GM12873 (cell line): Measurements from ENCODE around the gene CHI3L1.

Source experiments
- TF ChIP-seq, protein P1 (sequence below): IDR thresholded peaks from 2 replicates; pipeline ENCODE4 v1.5.1; 2012; ENCODE audit warnings: low read depth, mild to moderate bottlenecking, moderate library complexity, low read length, control low read depth; ENCODE audit not compliant: insufficient read depth; ENCODE audit errors: missing control alignments

Gene CHI3L1

DNA sequence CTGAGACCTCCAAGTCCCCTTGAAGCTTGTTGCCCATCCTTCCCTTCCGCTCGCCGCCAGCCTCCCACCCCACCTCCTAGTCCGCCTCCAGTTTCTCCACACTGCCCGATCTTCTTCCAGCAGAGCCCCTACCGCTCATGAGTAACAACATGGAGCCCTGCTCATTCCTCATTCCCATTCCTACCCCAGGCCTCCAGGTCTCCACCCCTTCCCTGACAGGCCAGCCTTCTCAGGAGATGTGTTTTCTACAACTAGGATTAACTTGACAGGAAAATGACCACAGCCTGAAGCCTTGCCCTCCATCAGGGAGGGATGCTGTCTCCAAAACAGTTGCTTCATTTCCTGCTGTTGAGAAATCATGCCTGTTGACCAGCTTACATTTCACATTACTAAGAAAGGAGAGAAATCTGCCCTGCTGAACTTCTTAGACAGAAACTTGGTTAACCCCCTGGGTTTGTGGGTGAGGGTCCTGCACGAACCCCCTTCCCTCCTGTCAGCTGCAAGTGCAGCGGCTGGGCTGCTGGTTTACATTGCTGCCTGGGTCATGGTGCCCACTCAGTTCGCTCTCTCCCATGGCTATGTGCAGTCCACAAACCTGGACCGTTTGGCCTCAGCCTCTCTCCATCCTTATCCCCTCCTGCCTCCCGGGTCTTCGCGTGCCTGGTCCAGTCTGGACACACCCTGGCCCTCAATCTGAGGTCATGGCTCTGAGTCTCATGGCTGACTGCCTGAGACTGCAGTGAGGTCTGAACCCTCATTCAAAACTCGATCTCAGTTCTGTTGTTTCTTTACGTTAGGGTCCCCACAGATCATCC lies 16.1 kb upstream of the CHI3L1 start:
- TF ChIP-seq, protein P1, sequence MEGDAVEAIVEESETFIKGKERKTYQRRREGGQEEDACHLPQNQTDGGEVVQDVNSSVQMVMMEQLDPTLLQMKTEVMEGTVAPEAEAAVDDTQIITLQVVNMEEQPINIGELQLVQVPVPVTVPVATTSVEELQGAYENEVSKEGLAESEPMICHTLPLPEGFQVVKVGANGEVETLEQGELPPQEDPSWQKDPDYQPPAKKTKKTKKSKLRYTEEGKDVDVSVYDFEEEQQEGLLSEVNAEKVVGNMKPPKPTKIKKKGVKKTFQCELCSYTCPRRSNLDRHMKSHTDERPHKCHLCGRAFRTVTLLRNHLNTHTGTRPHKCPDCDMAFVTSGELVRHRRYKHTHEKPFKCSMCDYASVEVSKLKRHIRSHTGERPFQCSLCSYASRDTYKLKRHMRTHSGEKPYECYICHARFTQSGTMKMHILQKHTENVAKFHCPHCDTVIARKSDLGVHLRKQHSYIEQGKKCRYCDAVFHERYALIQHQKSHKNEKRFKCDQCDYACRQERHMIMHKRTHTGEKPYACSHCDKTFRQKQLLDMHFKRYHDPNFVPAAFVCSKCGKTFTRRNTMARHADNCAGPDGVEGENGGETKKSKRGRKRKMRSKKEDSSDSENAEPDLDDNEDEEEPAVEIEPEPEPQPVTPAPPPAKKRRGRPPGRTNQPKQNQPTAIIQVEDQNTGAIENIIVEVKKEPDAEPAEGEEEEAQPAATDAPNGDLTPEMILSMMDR, result no peak

GRCh38 chr1:203201516-203202205 lies 15.2 kb upstream of the CHI3L1 start:
- TF ChIP-seq, protein P1, result no peak

GRCh38 chr1:203200916-203201315 lies 14.4 kb upstream of the CHI3L1 start:
- TF ChIP-seq, protein P1, result no peak

DNA sequence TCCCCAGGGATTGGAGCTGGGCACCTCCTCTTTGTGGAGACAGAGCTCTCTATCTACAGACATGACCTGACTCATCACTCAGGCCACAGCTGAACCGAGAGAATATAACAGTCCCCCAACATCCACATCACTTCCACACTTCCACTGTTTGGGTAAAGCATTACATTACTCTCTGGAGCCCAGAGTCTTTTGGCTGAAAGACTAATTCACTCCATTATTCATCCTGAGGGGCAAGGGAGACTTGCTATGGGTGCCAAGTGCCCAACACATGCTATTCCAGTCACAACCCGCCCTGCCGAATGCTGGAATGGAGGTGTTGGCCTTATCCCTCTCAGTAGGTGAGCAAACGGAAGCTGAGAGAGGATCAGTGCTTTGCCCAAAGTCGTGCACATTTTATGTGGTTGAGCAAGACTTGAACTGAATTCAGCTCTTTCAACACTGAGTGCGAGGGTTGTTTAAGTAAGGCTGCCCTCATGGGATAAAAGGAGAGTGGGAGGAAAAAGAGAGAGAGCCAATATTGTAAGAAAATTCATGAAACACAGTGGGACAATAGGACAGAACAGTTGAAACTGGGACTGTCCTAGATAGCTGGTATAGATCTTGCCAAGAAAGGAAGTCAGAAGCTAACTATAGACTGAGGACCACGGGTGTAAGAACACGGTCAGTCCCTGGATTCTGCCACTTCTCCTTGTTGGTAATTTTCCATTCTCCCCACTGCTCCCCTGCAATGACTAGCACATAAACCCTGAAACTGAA lies 13.5 kb upstream of the CHI3L1 start:
- TF ChIP-seq, protein P1, result no peak

GRCh38 chr1:203199481-203199815 lies 12.9 kb upstream of the CHI3L1 start:
- TF ChIP-seq, protein P1, result no peak

DNA sequence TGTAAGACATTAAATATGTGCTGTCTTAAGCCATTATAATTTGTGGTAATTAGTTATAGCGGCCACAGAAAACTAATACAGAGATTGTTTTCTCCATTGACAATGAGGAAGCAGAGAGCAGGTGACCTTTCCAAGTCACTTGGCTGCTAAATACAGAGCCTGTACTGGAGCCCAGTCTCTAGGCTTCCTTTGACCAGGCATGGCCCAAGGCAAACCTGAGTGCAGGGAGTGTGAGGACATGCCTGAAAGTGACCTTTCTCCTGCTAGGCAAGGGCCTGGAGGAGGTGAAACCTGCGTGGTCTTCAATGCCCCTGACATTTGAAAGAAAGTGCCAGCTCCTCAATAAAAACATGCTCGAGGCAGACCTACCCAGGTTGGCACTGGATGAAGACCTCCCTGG lies 12.5 kb upstream of the CHI3L1 start:
- TF ChIP-seq, protein P1, result no peak

- TF ChIP-seq, protein P1, result no peak
Observed at GRCh38 chr1:203197625-203198024, 11.1 kb upstream of the CHI3L1 start.
